HG03520 (cell line): ENCODE results near the gene MACROD1.

Experiments
- ATAC-seq: cut with Tn5 transposase; IDR thresholded peaks from one replicate; pipeline ENCODE4 v1.9.1; 2021; ENCODE audit warnings: mild to moderate bottlenecking, moderate library complexity; ENCODE audit not compliant: unreplicated experiment

MACROD1 gene

GRCh38 chr11:64020976-64021756 is 144.7 kb downstream of the MACROD1 start:
- no peak for ATAC-seq

DNA sequence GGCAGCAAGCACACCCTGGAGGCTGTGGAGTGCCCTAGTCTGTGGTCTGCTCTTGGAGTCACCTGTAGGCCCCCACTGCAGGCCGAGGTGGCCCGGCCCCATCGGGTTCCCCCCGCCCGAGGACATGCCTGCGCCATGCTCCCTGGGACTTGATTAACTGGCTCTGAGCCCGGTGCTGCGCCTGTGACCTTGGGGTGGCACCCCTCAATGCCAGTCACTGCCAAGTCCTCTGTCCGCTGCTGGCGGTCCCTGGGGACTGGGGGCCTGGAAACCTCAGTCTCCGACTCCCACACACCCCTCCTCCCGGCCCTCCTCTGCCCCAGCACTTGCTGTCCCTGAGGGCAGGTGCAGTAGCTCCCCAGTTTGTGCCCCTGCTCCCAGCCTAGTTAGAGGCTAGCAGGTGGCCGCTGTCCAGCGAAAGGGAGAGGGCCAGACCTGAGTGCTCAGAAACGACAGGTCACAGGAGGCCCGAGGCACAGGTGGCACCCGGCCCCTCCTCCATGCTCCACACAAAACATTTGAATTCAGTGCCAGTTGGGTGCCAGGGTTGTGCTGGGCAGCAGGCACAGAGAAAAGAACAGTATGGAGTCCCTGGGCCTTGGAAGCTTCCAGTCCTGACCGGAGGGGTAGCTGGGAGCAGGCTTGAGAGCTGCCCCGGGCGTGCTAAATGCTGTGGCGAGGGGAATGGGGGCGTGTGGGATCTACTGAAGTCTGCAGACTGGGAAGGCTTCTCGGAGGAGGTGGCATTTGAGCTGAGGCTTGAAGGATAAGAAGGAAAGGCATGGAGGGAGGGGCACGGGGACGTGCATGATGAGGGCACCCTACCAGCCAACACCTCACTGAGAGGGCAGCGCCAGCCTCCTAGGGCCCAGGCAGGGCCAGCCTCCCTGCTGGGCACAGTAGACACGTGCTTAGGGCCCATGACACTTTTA is 146.5 kb downstream of the MACROD1 start:
- no peak for ATAC-seq

GRCh38 chr11:64018310-64018709 is 147.6 kb downstream of the MACROD1 start:
- no peak for ATAC-seq

DNA sequence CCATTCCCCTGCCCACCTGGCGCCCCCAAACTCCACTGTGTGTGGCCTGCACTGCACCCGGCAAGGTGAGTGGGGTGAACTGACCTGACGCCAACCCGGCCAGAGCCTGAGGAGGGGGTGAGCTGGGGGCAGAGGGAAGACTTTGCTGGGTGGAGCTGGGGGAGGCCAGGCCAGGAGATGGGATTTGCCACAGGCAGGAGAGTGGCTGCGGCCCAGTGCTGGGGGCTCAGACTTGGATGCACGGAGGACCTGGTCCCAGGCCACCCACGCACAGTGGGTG is 148.0 kb downstream of the MACROD1 start:
- ATAC-seq = no peak

GRCh38 chr11:64015935-64016845 is 149.7 kb downstream of the MACROD1 start:
- no peak for ATAC-seq

DNA sequence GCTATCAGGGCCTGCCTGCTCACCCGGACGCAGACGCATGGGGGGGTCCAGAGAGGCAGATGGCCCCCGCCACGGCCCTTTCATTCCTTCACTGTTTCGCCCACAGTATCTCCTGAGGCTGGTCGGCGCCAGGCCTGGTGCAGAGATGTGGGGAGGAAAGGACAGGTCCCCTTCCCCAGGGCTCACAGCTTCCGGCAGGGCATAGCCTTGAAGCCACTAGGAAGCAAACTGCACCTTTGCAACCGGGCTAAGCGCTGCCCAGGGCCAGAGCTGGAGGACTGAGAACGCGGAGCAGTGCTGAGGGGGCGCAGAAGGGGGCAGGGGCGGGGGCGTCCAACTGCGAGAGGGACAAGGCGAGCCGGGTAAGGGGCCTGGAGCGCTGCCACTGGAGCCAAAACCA is 150.4 kb downstream of the MACROD1 start:
- ATAC-seq = no peak

- no peak for ATAC-seq
Measured at GRCh38 chr11:64014356-64014755, 151.6 kb downstream of the MACROD1 start.

- no peak for ATAC-seq
Measured at GRCh38 chr11:64013141-64013896, 152.6 kb downstream of the MACROD1 start.

DNA sequence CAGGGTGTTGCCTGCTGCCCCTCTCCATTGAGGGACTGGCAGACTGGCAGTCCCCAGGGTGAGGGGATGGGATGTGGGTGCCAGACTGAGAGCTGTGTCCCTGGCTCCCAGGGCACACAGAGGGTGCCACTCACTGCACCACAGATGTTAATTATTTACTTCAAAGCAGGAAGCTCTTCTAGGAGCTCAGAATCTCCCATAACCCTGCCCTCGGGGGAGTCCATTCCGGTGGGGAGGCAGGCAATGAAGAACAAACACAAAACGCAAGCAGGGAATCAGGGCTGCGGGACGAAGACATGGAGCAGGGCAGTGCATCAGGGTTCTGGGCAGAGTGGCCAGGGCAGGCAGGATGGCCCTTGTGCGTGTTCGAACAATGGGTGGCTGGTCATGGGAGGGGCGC is 154.5 kb downstream of the MACROD1 start:
- ATAC-seq = no peak

GRCh38 chr11:64010783-64011182 is 155.1 kb downstream of the MACROD1 start:
- no peak for ATAC-seq

GRCh38 chr11:64009710-64010109 is 156.2 kb downstream of the MACROD1 start:
- no peak for ATAC-seq

DNA sequence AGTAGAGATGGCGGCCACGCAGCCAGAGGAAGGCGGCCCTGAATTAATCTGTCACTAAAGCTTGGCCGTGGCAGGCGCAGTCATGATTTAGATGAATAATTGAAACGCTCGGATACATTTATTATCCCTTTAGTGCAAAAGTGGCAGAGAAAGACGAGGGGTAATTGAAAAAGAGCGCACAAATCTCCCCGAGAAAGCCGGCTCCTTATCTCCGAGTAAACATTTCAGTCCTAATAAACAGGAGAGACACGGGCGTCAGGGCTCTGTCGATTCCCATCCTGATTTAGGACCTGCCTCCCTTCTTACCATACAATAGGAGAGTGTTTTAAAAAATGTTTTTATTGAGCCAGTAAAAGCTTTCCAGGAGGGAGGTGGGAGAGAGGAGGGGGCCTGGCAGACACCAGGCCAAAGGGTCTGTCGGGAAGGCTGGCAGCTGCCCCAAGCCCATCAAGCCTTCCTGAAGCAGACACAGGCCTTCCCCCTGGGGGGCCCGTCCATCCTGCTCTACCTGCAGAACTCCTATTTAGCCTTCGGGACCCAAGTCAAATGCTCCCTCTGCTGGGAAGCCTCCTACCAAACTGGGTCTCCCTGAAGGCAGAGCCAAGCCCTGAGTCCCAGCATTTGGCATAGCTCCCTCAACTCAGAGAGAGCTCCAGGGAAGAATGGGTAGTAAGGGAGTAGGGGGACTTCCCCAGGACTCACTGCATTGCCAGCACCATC is 156.8 kb downstream of the MACROD1 start:
- no peak for ATAC-seq

DNA sequence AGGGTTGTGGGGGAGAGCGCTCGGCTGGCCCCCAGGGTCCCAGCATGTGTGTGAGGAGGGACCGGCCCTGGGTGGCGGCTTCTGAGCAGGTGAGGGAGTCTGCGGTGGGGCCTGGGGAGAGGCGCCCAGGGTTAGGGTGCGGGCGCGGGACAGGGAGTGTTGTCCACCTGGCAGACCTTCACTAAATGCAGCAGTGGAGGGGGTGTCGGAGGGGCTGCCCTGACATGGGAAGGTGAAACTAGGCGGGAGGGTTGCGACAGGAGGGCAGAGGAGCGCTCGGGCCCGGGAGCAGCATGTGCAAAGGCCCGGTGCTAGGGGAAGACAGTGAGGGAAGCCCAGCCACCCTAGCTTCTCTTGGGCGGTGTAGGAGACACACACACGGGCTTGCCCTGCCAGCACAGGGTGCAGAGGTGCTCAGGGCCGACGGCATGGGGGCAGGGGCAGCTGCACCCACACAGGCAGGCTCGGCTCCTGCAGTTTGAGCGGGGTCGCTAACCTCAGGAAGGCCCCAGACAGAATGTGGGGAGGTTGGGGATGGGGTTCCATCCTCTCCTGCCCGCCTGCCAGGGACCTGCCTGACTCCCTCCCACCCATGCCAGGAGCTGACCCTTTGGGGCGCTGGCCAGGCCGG is 157.5 kb downstream of the MACROD1 start:
- no peak for ATAC-seq

DNA sequence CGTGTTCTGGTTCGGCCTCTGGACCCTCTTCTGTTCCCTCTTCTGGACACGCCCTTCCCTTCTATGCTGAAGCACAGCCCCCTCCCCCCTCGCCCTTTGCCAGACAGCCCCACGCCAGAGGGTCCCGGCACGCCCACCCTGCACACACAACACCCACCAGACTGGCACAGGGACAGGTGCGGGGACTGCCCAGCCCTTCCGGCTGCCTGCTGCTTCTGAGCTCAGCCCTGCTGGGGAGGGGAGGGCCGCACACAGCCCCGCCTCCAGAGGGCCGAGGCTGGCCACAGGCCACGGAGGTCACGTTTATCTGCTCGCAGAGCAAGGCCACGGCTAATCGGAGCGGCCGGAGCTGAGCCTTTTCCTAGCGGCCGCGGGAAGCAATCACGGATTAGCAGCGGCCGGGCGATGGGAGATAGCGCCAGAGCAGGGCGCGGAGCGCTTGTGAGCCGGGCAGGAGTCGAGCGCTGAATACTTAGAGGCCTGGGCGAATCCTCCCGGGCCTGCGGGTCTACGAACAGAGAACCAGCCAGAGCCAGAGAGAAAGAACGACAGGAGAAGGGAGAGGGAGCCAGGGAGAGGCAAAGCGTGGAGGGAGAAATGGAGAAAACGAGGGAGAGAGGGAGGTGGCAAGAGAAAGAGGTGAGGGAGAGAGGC is 158.2 kb downstream of the MACROD1 start:
- ATAC-seq = no peak

DNA sequence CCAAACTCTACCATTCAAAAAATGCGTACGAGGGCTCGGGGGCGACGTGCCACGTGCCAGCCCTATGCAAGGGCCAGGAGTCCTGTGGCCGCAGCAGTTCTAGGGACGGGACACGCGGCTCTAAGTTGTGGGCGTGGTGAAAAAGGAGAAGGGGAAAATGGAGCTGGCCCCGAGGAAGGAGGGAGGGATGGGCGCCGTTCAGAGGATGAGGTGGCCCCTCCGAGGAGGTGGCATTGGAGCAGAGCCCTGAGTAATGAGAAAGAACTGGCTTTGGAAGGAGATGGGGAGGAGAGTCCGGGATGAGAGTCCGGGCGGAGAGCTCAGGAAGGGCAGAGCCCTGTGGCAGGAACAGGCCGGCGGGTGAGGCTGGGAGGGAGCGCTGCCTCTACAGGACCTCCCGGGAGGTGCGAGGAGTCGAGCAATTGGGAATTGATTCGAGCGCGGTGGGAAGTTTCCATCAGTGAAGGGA is 158.7 kb downstream of the MACROD1 start:
- no peak for ATAC-seq

DNA sequence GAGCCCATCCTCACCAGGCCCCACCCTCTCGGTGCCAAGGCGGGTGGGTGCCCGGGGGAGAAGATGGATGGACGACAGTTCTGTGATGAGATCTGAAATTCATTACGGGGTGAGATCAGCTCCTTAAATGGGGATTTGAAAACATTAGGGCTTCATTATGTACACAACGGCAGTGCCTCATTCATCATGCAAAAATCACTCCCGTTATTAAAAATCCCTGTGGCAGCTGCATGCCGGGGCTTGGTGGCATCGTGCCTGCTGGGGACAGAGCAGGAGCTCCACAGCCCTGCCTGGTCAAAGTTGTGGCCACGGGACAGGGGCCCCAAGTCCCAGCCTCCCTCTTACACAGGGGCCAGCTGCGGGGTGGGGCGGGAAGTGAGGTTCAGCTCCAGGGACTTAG is 159.5 kb downstream of the MACROD1 start:
- ATAC-seq = no peak

DNA sequence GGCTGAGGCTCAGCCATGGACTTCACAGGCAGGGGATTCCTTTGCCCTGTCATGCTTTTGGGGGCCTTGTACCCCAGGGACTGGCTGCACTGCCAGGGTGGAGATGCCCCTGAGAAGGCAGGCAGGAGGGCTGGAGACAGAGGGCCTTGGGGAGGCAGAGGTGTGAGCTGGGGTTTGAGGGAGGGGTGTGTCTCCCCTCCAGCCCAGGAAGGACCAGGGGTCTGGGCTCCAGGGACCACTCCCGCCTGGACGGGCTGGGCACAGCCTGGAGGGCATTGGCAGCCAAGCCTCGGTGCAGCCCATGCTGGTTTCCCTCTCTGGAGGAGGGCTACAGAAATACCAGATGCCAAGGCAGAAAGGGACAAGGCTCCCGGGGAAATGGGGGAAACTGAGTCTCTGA is 160.2 kb downstream of the MACROD1 start:
- ATAC-seq = no peak

- ATAC-seq = no peak
Measured at GRCh38 chr11:64004590-64004984, 161.3 kb downstream of the MACROD1 start.
